Ovary (tissue), 3 donors: Measurements from ENCODE around the gene SLC22A2.

ENCODE experiments used
- POLR2A ChIP-seq: fragments of 450-650 bp; IDR thresholded peaks from one replicate; pipeline ENCODE4 v1.6.1; 2017; ENCODE audit warnings: antibody characterized with exemption, mild to moderate bottlenecking, moderate library complexity
- TF ChIP-seq, protein P1 (sequence below), 3 donors: fragments of 450-650 bp in 2 of 3; fragments of 200-600 bp in 1 of 3; IDR thresholded peaks; one replicate each; pipeline versions ENCODE4 v1.5.1 to v1.8.0; 2016 to 2022; ENCODE audit warnings: antibody characterized with exemption in 3 of 3, mild to moderate bottlenecking in 1 of 3
- donor health status: DM: no; HTN: no; CAD: no.

DNA sequence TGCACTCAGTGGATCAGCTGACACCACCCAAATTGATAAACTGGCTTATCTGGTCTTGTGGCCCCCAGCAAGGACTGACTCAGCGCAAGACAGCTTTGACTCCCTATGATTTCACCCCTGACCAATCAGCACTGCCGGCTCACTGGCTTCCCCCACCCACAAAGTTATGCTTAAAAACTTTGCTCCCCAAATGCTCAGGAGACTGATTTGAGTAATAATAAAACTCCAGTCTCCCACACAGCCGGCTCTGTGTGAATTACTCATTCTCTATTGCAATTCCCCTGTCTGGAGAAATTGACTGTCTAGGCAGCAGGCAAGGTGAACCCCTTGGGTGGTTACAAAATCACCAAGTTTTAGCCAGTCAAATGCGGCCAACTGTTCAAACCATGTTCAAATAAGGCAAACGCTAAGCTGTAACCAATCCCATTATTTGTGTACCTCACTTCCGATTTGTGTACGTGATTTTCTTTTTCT, 32.5 kb downstream of the SLC22A2 start:
- no peak for TF ChIP-seq POLR2A
- TF ChIP-seq, protein P1, sequence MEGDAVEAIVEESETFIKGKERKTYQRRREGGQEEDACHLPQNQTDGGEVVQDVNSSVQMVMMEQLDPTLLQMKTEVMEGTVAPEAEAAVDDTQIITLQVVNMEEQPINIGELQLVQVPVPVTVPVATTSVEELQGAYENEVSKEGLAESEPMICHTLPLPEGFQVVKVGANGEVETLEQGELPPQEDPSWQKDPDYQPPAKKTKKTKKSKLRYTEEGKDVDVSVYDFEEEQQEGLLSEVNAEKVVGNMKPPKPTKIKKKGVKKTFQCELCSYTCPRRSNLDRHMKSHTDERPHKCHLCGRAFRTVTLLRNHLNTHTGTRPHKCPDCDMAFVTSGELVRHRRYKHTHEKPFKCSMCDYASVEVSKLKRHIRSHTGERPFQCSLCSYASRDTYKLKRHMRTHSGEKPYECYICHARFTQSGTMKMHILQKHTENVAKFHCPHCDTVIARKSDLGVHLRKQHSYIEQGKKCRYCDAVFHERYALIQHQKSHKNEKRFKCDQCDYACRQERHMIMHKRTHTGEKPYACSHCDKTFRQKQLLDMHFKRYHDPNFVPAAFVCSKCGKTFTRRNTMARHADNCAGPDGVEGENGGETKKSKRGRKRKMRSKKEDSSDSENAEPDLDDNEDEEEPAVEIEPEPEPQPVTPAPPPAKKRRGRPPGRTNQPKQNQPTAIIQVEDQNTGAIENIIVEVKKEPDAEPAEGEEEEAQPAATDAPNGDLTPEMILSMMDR (IDR thresholded peaks at IDR 0.05) = no peak
